GF-D8 (cell line): Measurements from ENCODE around the gene NHSL2.

Experiments used
- DNase-seq: peaks from one replicate; lab custom pipeline; 2025; lab: John Stamatoyannopoulos, UW

The NHSL2 gene

GRCh38 chrX:71991164-71991563 is 80.5 kb downstream of the NHSL2 start:
- DNase-seq: no peak

- DNase-seq: no peak
Observed at GRCh38 chrX:71992711-71993110, 82.1 kb downstream of the NHSL2 start.

- no peak for DNase-seq
Observed at GRCh38 chrX:71993371-71993770, 82.7 kb downstream of the NHSL2 start.

DNA sequence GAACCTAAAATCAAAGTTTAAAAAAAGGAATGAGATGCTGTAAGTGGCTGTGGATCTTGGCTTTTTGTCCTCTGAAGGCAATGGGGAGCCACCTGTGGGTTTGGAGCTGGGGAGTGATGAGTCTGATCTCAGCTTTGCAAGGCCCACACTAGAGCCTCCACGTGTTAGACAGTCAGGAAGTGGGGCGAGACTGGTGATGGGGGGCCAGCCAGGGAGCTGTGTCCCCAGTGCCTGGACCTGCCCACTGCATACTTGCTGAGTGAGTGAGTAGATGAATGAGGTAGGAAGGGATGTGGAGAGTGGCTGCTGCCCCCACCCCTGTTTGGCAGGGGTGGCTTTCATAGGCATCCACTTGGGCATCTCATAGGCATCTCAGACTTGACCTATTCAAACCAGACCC is 84.0 kb downstream of the NHSL2 start:
- no peak for DNase-seq

DNA sequence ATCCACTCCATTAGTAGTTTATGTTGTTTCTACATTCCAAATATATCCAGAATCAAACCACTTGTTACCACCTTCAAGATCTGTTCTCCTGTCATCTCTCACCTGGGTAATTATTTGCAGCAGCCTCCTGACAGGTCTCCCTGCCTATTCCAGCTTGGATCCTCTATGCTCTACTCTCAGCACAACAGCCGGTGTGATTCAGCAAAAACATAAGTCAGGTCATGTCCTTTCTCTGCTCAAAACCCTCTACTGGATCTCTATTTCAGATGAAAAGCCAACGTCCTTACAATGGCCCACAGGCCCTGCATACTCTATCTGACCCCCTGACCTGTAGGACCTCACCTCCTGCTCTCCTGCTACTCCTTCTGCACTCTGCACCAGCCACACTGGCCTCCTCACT is 84.5 kb downstream of the NHSL2 start:
- DNase-seq: no peak

DNA sequence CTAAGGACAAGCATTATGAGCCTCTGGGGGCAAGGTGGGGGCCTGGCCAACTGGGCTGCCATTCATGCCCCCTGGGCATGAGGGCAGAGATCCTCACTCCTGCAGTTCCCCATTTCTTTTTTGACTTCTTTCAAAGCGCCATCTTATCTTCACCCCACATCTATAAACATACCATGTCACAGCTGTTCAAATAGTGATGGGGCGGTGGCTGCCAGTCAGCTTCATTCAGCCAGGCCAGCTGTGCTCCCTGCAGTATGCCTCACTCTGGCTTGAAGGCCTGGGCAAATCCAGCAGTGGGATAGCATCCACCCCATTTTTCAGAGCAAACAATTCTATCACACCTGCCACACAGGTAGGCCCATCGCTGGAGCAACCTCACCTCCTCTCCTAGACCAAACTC is 85.5 kb downstream of the NHSL2 start:
- no peak for DNase-seq

GRCh38 chrX:71996826-71997225 is 86.2 kb downstream of the NHSL2 start:
- no peak for DNase-seq

DNA sequence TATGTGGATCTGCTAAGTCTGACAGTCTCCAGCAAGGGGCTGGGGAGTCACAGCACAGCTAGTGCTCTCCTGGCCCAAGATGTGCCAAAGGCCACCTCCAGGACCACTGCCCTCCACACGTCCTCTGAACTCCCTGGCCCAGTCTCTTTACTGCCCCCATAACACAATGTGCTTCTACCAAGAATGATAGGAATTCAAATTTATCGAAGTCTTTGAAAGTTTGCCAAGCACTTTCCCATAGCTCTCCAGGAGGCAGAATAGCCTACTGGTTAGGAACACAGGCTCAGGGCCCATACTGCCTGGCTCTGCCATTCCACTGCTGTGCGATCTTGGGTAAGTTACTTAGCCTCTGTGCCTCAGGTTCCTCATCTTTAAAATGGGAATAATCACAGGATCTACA is 86.7 kb downstream of the NHSL2 start:
- DNase-seq: no peak

- no peak for DNase-seq
Observed at GRCh38 chrX:71998836-71999509, 88.3 kb downstream of the NHSL2 start.

DNA sequence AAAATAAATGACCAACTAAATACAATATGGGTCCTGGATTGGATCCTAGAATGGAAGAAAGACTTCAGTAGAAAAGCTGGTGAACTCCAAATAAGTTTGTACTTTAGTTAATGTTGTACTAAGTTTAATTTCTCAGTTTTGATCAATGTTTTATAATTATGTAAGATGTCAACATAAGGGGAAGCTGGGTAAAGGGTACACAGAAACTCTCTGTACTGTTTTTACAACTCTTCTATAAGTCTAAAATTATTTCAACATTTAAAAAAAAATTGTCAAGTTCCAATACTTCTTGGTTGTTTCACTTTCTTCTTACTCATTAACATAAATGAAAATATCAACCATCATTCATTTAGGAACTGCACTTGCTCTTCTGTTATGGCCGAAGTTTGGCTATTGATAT is 88.9 kb downstream of the NHSL2 start:
- no peak for DNase-seq

DNA sequence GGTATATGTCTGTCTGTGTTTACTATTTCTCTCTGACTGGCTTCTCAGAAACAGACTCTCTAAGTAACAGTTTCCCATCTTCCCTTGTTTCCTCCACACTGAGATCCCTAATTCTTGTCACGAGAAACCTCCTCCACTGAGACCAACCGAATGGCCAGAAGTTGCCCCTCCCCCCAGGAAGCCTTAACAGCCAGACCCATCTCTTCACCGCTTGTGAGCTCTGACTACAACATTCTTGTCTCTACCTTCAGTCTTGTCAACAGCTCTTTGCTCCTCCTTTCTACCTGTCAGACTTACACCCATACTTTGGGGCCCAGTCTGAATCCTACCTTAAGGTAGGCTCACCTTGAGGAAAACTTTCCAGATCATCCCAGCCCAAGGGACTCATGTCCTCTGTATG is 90.8 kb downstream of the NHSL2 start:
- no peak for DNase-seq

- no peak for DNase-seq
Observed at GRCh38 chrX:72001906-72002305, 91.3 kb downstream of the NHSL2 start.

- DNase-seq: no peak
Observed at GRCh38 chrX:72002875-72003274, 92.2 kb downstream of the NHSL2 start.

DNA sequence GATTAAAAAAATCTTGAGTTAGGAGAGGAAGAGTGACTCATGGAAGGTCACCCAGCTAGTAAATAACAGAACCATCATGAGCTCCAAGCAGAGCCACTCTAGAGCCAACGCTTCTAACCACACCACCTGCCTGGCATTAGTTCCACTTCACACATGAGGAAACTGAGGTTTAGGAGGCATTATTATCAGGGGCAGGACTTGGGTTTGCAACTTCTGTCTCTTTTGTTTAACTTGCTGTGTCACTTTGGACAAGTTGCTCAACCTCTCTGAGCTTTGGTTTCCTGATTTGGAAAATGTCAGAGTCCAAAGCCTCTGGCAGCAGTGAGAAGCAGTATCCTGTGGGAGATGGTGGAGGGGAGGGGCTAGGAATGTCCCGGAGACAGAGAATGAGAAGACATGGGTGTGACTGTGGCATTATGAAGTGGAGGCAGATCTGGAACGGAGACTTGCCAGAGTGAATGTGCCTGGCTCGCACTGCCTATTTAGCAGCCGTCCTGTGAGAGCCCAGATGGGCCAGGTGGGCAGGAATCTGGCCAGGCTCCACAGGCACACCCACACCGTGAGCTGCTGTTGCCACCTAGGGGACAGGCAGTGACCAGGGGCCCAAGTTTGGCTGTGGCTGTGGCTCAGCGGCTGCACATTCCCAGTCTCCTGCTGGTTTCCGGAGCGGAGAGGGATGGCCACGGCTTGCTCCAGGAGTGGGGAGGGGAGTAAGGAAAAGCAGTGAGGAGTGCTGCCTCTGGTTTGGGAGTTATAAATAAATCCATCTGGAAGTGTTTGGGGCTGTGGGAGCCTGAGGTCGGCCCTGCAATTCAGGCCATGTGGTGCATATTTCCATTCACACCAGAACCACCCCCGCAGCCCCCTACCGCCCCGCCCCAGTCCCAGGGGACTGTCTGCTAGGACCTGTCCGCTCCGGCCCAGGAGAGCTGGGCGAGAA is 93.4 kb downstream of the NHSL2 start:
- DNase-seq: no peak

- DNase-seq: no peak
Observed at GRCh38 chrX:72005046-72005445, 94.4 kb downstream of the NHSL2 start.

DNA sequence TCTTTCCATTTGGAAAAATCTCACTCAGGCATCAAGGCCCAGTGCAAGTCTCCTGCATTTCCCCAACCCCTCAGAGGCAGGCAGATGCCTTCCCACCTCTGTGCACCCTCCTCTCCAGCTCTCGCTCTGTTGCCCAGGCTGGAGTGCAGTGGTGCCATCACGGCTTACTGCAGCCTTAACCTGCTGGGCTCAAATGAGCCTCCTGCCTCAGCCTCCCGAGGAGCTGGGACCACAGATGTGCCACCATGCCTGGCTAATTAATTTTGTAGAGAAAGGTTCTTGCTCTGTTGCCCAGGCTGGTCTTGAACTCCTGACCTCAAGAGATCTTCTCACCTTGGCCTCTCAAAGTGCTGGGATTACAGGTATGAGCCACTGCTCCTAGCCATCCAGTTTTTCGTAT is 95.8 kb downstream of the NHSL2 start:
- no peak for DNase-seq

GRCh38 chrX:72009731-72010130 is 99.1 kb downstream of the NHSL2 start:
- DNase-seq: no peak

DNA sequence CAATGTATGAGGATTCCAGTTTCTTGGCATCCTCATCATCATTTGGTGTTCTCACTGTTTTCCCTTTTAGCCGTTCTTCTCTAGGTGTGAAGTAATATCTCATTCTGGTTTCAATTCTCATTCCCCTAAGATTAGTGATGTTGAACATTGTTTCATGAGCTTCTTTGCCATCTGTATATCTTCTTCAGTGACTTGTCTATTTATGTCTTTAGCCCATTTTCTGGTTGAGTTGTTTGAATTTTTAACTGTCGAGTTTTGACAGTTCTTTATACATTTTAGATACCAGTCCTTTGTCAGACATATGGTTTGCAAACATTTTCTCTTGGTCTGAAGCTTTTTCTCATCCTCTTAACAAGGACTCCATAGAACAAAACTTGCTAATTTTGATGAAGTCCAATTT is 101.1 kb downstream of the NHSL2 start:
- no peak for DNase-seq

GRCh38 chrX:72015383-72015782 is 104.7 kb downstream of the NHSL2 start:
- no peak for DNase-seq

DNA sequence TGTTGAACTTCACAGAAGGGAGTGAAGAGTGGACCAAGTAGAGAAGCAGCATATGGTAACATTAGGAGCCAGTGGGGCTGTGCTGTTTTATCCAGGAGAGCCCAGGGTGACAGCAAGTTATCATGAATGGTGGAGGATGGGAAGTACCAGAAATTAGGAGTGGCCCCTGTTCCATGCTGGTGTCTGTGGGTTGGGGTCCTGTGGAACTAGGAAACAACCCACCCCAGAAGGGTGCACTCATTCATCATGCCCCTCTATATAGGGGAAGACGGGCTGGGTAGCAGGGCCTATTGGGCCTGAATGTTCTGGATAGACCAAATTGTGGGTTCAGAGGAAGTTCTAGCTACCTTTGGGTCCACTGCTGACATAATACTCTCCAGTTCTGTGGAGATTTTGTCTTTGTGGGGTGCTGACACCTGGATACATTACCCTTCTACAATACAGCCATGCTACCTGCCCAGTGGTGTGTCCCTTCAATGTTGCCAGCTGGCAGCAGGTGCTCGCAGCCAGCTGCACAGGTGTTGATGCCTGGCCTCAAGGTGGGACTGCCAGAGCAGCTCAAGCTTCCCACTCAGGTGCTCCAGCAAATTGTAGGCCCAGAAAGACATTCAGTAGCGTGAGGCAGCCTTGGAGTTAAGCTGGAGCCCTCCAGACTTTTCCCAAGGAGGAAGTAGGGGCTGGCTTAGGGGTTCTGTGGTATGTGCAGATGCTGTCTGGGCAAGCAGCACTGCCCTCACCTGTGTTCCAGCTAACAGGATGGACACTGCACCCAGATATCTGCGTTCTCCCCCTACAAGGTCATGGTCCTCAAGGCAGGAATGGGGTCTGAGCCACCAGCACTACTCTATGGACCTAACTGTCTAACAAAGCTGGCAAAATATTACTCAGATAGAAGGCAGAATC is 106.5 kb downstream of the NHSL2 start:
- DNase-seq: no peak

- DNase-seq: peak; percentile 3
Observed at GRCh38 chrX:72018277-72019112, 107.8 kb downstream of the NHSL2 start.

DNA sequence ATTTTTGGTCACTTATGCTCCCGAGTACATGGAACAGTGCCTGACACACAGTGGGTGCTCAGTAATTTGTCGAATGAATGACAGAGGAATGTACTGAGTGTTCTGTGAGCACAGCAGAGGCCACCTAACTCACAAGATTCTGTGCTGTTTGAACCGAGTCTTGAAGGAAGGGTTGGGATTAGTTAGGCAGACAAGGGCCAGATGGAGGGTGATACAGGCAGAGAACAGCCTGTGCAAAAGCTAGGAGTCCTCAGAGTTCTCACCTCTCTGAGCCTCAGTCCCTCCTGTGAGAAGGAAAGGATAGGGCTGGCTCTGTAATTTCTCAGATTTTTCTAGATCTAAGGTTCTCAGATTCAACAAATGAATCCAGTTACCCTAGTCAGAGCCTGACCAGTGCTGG is 108.8 kb downstream of the NHSL2 start:
- DNase-seq: no peak
